HepG2 (cell line): ENCODE data around the gene FBXL13. TPM values are rescaled to one million over a fixed set of nuclear protein-coding genes. Genes with fewer than 3 reads are reported as not detected.

Experiments
- ATAC-seq: fragments of 200-7000 bp; cut with Tn5 transposase; 3 replicates; pipeline ENCODE4 v1.9.1; 2020; ENCODE audit warnings: mild to moderate bottlenecking, moderate library complexity
- BruUV-seq: library from RNA; stranded (reverse); fragments of 400-500 nt; replicated peaks from 2 replicates; lab custom pipeline; 2021; lab: Mats Ljungman, UMichigan
- CTCF ChIA-PET: fragments of 300-600 bp; formaldehyde crosslinking; extraction: SDS; loops from one replicate; lab custom pipeline; 2021; ENCODE audit warnings: low total read pairs, inconsistent platforms, low intra/inter-chr PET ratio; lab: Yijun Ruan, JAX
- POLR2A ChIA-PET: fragments of 350-600 bp; sonication (Branson Sonifier 250); formaldehyde crosslinking; loops from one replicate; lab custom pipeline; 2020; ENCODE audit warnings: antibody characterized with exemption, inconsistent platforms; lab: Yijun Ruan, JAX
- DNase-seq: peaks from one replicate; pipeline ENCODE4 v3.0.0-alpha.2; 2015; ENCODE audit warnings: low spot score
- FAIRE-seq: peaks from 3 replicates; lab custom pipeline; 2011; peaks lifted over from hg19 to GRCh38; lab: Jason Lieb, UNC
- H2AFZ ChIP-seq: one replicate; pipeline ENCODE4 v1.6.1; 2011; ENCODE audit warnings: low read length, inconsistent platforms
- H3K27ac ChIP-seq: fragments of 300-600 bp; 3 replicates; pipeline ENCODE4 v1.8.0; 2011; ENCODE audit warnings: mixed run types, mild to moderate bottlenecking, mixed read lengths, low read length, inconsistent platforms; ENCODE audit not compliant: insufficient read depth; ENCODE audit errors: extremely low read length
- H3K27me3 ChIP-seq, 2 experiments: fragments of 200-600 bp in 1 of 2; 2 replicates in 1 of 2; 3 replicates in 1 of 2; pipeline versions ENCODE4 v1.6.0 to v1.8.0; 2011; ENCODE audit warnings: low read length in 2 of 2, mild to moderate bottlenecking in 2 of 2, moderate library complexity in 2 of 2, inconsistent platforms in 1 of 2; ENCODE audit not compliant: insufficient read depth in 2 of 2, control insufficient read depth in 1 of 2
- H3K36me3 ChIP-seq, 2 experiments: fragments of 200-600 bp in 1 of 2; replicated peaks in 1 of 2; 2 replicates in 1 of 2; 3 replicates in 1 of 2; pipeline versions ENCODE4 v1.5.1 to v1.8.0; 2011; ENCODE audit warnings: low read length in 2 of 2, inconsistent platforms in 1 of 2; ENCODE audit not compliant: insufficient read depth in 2 of 2, control insufficient read depth in 1 of 2
- H3K4me1 ChIP-seq: 2 replicates; pipeline ENCODE4 v1.5.1; 2012; ENCODE audit warnings: low read length, inconsistent platforms; ENCODE audit not compliant: insufficient read depth
- H3K4me2 ChIP-seq: 2 replicates; pipeline ENCODE4 v1.6.0; 2011; ENCODE audit warnings: low read depth, low read length, inconsistent platforms
- H3K4me3 ChIP-seq, 3 experiments: fragments of 200-600 bp in 1 of 3; sonication (generic), shearing (Covaris generic) in 1 of 3; replicated peaks in 1 of 3; 2 replicates each; pipeline ENCODE4 v1.5.1; 2011 to 2016; ENCODE audit warnings: low read length in 3 of 3, inconsistent platforms in 2 of 3, low read depth in 2 of 3, mild to moderate bottlenecking in 2 of 3, control low read depth in 1 of 3, mixed read lengths in 1 of 3; ENCODE audit not compliant: insufficient read depth in 1 of 3
- H3K79me2 ChIP-seq: one replicate; pipeline ENCODE4 v1.6.1; 2011; ENCODE audit warnings: low read length, inconsistent platforms; ENCODE audit not compliant: insufficient read depth
- H3K9ac ChIP-seq: 2 replicates; pipeline ENCODE4 v1.6.0; 2011; ENCODE audit warnings: mild to moderate bottlenecking, low read depth, low read length, inconsistent platforms; ENCODE audit not compliant: insufficient read depth
- H3K9me3 ChIP-seq: 2 replicates; pipeline ENCODE4 v1.5.1; 2012; ENCODE audit warnings: mild to moderate bottlenecking, low read length
- H4K20me1 ChIP-seq: 2 replicates; pipeline ENCODE4 v1.6.0; 2011; ENCODE audit warnings: inconsistent platforms, mild to moderate bottlenecking, low read length, moderate library complexity; ENCODE audit not compliant: insufficient read depth
- HNRNPLL ChIP-seq: fragments of 200-400 bp; formaldehyde crosslinking; IDR thresholded peaks from 2 replicates; pipeline ENCODE4 v1.6.1; 2017; ENCODE audit warnings: mild to moderate bottlenecking, low read depth, low read length; ENCODE audit not compliant: poor library complexity, severe bottlenecking
- MTF2 ChIP-seq: sonication (generic); formaldehyde crosslinking; IDR thresholded peaks from 2 replicates; pipeline ENCODE4 v1.5.0; 2020; ENCODE audit warnings: missing genetic modification reagents, borderline replicate concordance
- POLR2AphosphoS2 ChIP-seq: IDR thresholded peaks from 2 replicates; pipeline ENCODE4 v1.6.1; 2011; ENCODE audit warnings: low read depth, low read length, improper control_type of control experiment
- RAD21 ChIP-seq: fragments of 450-650 bp; formaldehyde crosslinking; IDR thresholded peaks from 2 replicates; pipeline ENCODE4 v1.5.0; 2020; ENCODE audit warnings: mild to moderate bottlenecking
- ZBTB44 ChIP-seq: sonication (generic); formaldehyde crosslinking; IDR thresholded peaks from 2 replicates; pipeline ENCODE4 v1.4.0; 2020; ENCODE audit warnings: missing genetic modification reagents
- ZFAT ChIP-seq: sonication (generic); formaldehyde crosslinking; conservative IDR thresholded peaks from 2 replicates; pipeline ENCODE4 v1.8.1; 2023; ENCODE audit warnings: missing genetic modification reagents, inconsistent platforms
- ZNF704 ChIP-seq: sonication (generic); formaldehyde crosslinking; IDR thresholded peaks from 2 replicates; pipeline ENCODE4 v1.8.1; 2023; ENCODE audit warnings: mild to moderate bottlenecking, inconsistent platforms, moderate library complexity, missing genetic modification reagents, borderline replicate concordance
- WGBS: methylation state at CpG from one replicate; pipeline ENCODE4 v1.1.6; 2017; ENCODE audit warnings: low lambda C conversion rate; 5-methylcytosine and 5-hydroxymethylcytosine counted together
- in situ Hi-C: cut with HindIII; loops from 2 replicates; pipeline ENCODE4 v1.10.0; 2017; ENCODE audit warnings: low pct_unique_long_range_greater_than_20kb; ENCODE audit not compliant: extremely low pct_ligation_motif_present
- intact Hi-C: fragments of 100-400 bp; cut with micrococcal nuclease; formaldehyde crosslinking; loops from one replicate; pipeline ENCODE4 v1.10.0; 2022; ENCODE audit not compliant: unreplicated experiment
- polyA plus RNA-seq, 8 experiments: library from polyadenylated mRNA; depleted of rRNA in 3 of 8; stranded (reverse) in 7 of 8; unstranded in 1 of 8; fragments of >200 nt; fragmentation: Illumina TruSeq in 4 of 8; extraction: Trizol in 4 of 8; gene quantifications; 2 replicates each; pipeline versions ENCODE4 v1.2.1 to v1.2.3, GENCODE V29; 2011 to 2016; ENCODE audit warnings: low read depth in 4 of 8, missing spikeins in 1 of 8, mixed read lengths in 1 of 8; ENCODE audit not compliant: insufficient read depth in 1 of 8
- total RNA-seq, 5 experiments: library from RNA; depleted of rRNA; stranded (reverse); fragments of >200 nt; fragmentation: Illumina TruSeq; extraction: Trizol; gene quantifications; 2 replicates each; pipeline ENCODE4 v1.2.3, GENCODE V29; 2016; ENCODE audit warnings: low read depth in 1 of 5

Gene FBXL13
- total and polyA plus RNA-seq, 2 of the 13 experiments (the other 11 are each of a cell fraction or from before 2014, with no cell fraction given): 0.24 to 0.77 TPM

- no peak for TF ChIP-seq ZBTB44 (CRISPR knock-in tag)
- no peak; the same call in 1 of the 2 replicates for TF ChIP-seq RAD21
- no peak for TF ChIP-seq ZFAT (CRISPR knock-in tag)
- TF ChIP-seq MTF2 (CRISPR knock-in tag): no peak
- no peak for TF ChIP-seq HNRNPLL
- no peak for TF ChIP-seq ZNF704 (CRISPR knock-in tag)
- TF ChIP-seq, all 625 proteins: peak for 132
These were observed 31.6 kb upstream of the FBXL13 start (continued) for GRCh38 chr7:103106005-103106702.

GRCh38 chr7:103101543-103101942, 26.9 kb upstream of the FBXL13 start:
- no peak overlapping the region for H3K27ac ChIP-seq
- FAIRE-seq: no peak
- H3K79me2 ChIP-seq: no peaks in the 10 kb centered on the region
- H3K9me3 ChIP-seq: no peaks in the 10 kb centered on the region
- H4K20me1 ChIP-seq: no peaks in the 10 kb centered on the region
- POLR2A ChIA-PET: interaction anchor here (1.6 kb wide), 1 partner anchor 27 kb away, joined by 5 read pairs; the partner anchor contains the start of genes ARMC10 and FBXL13
- H3K4me2 ChIP-seq: no peak overlapping the region
- in situ Hi-C loops: no loop called here
- no peak for DNase-seq
- intact Hi-C loops: no loop called here
- no peak overlapping the region for H3K4me3 ChIP-seq
- H2AFZ ChIP-seq: no peak overlapping the region
- H3K4me1 ChIP-seq: peaks cover 15% of the 10 kb centered on the region
- 45% methylated on average over 2 of the region's 2 CpGs for WGBS
- H3K27me3 ChIP-seq: no peaks in the 10 kb centered on the region
- ATAC-seq: no peak
- TF ChIP-seq POLR2AphosphoS2: no peak
- H3K9ac ChIP-seq: no peak overlapping the region
- no TSS peak for BruUV-seq
- CTCF ChIA-PET: no interaction called here
- H3K36me3 ChIP-seq: peaks cover 0 to 3% of the 10 kb centered on the region in 2 experiments; a peak in 2 of 5 replicates
